ENCODE data around the gene SALL4.

- TF ChIP-seq POLR2A (IDR thresholded peaks at IDR 0.05) = no peak
- no peak for TF ChIP-seq CTCF (IDR thresholded peaks at IDR 0.05)
These were observed 38.2 kb downstream of the SALL4 start for GRCh38 chr20:51763965-51764602.
